Measurements from ENCODE around the gene NREP. TPM values are rescaled to one million over a fixed set of nuclear protein-coding genes. Genes with fewer than 3 reads are reported as not detected.

Gene NREP
- total and polyA plus RNA-seq, 2 donors (not counting 3 experiments of a cell fraction or from before 2014, with no cell fraction given), result 96.7 to 112 TPM

GRCh38 chr5:111795142-111795541 lies 38.1 kb upstream of the NREP start:
- dilution Hi-C loops (cut with MboI; ENCODE audit: extremely low pct_ligation_motif_present, low sequenced_read_pairs), result no loop called here
- Histone ChIP-seq H3K9me1 (replicated peaks; ENCODE audit: control insufficient read depth, extremely low read depth, insufficient read depth, low read length) (no peaks in the 10 kb centered on the region), H3K36me3 (ENCODE audit: control insufficient read depth in 2 of 2, extremely low read depth in 1 of 2, insufficient read depth in 2 of 2, low read length in 2 of 2) (no peaks in the 10 kb centered on the region), H3K27ac (ENCODE audit: insufficient read depth, low read depth, low read length) (no peak overlapping the region), H3K9ac (replicated peaks; ENCODE audit: extremely low read depth, insufficient read depth, low read length) (no peak overlapping the region), H3K4me3 (replicated peaks in 1 of 3; ENCODE audit: insufficient read depth in 1 of 3, low read depth in 1 of 3, low read length in 3 of 3) (no peak overlapping the region), H4K20me1 (replicated peaks; ENCODE audit: control insufficient read depth, extremely low read depth, insufficient read depth, low read length) (no peaks in the 10 kb centered on the region), H3K79me2 (ENCODE audit: control insufficient read depth, insufficient read depth, low read length) (no peaks in the 10 kb centered on the region), H2AFZ (ENCODE audit: low read depth, low read length) (no peak overlapping the region), H3K27me3 (ENCODE audit: control insufficient read depth in 2 of 2, insufficient read depth in 2 of 2, low read length in 2 of 2) (no peaks in the 10 kb centered on the region), H3K4me2 (ENCODE audit: insufficient read depth, low read length) (no peak overlapping the region), H3K9me3 (replicated peaks; ENCODE audit: control insufficient read depth, insufficient read depth, low read length) (no peaks in the 10 kb centered on the region), H3K4me1 (ENCODE audit: control insufficient read depth, extremely low read depth, insufficient read depth, low read length) (no peaks in the 10 kb centered on the region)
- FAIRE-seq (no peak), DNase-seq (ENCODE audit: low read depth, low spot score) (no peak)
- ChIA-PET POLR2A (no interaction called here), CTCF (no interaction called here)
- BruUV-seq (replicated peaks), result no TSS peak
- TF ChIP-seq FOS (IDR thresholded peaks at IDR 0.05; ENCODE audit: borderline replicate concordance, insufficient read depth, low read length), result no peak
- no peak for TF ChIP-seq MAX (IDR thresholded peaks at IDR 0.05; ENCODE audit: insufficient read depth, insufficient read length)
- no peak for TF ChIP-seq EZH2 (IDR thresholded peaks at IDR 0.05; ENCODE audit: borderline replicate concordance, low read depth, low read length, severe bottlenecking)
- no peak for TF ChIP-seq POLR2AphosphoS5 (IDR thresholded peaks at IDR 0.05; ENCODE audit: insufficient read depth, low read depth, low read length)
- no peak for TF ChIP-seq GATA2 (IDR thresholded peaks at IDR 0.05; ENCODE audit: insufficient read depth, insufficient read length, low read depth, low read length)
- TF ChIP-seq POLR2A (IDR thresholded peaks at IDR 0.05; ENCODE audit: low read depth, low read length), result no peak
- TF ChIP-seq JUN (IDR thresholded peaks at IDR 0.05; ENCODE audit: borderline replicate concordance, insufficient read depth, insufficient read length, low read depth), result no peak
- TF ChIP-seq MYC (IDR thresholded peaks at IDR 0.05; ENCODE audit: low read depth, low read length), result no peak
- no peak for TF ChIP-seq CTCF (IDR thresholded peaks at IDR 0.05; ENCODE audit: extremely low read depth in 1 of 2, insufficient read depth in 1 of 2, low read depth in 1 of 2, low read length in 2 of 2)
- intact Hi-C loops (cut with micrococcal nuclease), result no loop called here

All from endothelial cell of umbilical vein (primary cell).